Measurements from ENCODE around the gene DDX39B. TPM values are rescaled to one million over a fixed set of nuclear protein-coding genes. Genes with fewer than 3 reads are reported as not detected.

The DDX39B gene
- total and polyA plus RNA-seq, 2 of the 8 experiments (the other 6 are each of a cell fraction or from before 2014, with no cell fraction given): 780 to 1,164 TPM

GRCh38 chr6:31586599-31587281 lies 44.9 kb upstream of the DDX39B start:
- Histone ChIP-seq H3K23me2 (ENCODE audit: low read depth, low read length) (0 out of 2 replicates have a peak, but pooled peaks cover 2% of the 10 kb centered on the region), H3K36me3 (ENCODE audit: control insufficient read depth in 2 of 4, insufficient read depth in 4 of 4, low read length in 3 of 4) (no peaks in the 10 kb centered on the region), H4K5ac (ENCODE audit: insufficient read length, low read depth, low read length) (no peak overlapping the region), H2AK5ac (ENCODE audit: low read depth, low read length) (no peak overlapping the region), H4K20me1 (replicated peaks in 1 of 2; ENCODE audit: control insufficient read depth in 1 of 2, insufficient read depth in 2 of 2, low read length in 2 of 2) (no peaks in the 10 kb centered on the region), H3K79me2 (ENCODE audit: control insufficient read depth in 1 of 2, insufficient read depth in 2 of 2, low read length in 2 of 2) (no peaks in the 10 kb centered on the region), H3K14ac (ENCODE audit: insufficient read length) (no peak overlapping the region), H4K8ac (ENCODE audit: extremely low read depth, insufficient read depth, low read length) (no peak overlapping the region), H2BK5ac (ENCODE audit: low read depth, low read length) (no peak overlapping the region), H3K4me3 (ENCODE audit: extremely low read depth in 1 of 4, insufficient read depth in 2 of 4, low read depth in 3 of 4, low read length in 4 of 4) (no peak overlapping the region), H2BK20ac (ENCODE audit: low read length) (no peak overlapping the region), H3K4me1 (replicated peaks in 1 of 4; ENCODE audit: control insufficient read depth in 3 of 4, insufficient read depth in 4 of 4, low read length in 3 of 4) (peaks cover 0 to 5% (median 3%) of the 10 kb centered on the region in 4 experiments; a peak in 5 of 7 replicates), H4K91ac (replicated peaks; ENCODE audit: insufficient read length, low read length) (no peak overlapping the region), H3K9me3 (ENCODE audit: insufficient read depth in 2 of 2, low read depth in 1 of 2, low read length in 1 of 2) (no peaks in the 10 kb centered on the region), H3K79me1 (ENCODE audit: low read depth, low read length) (no peaks in the 10 kb centered on the region), H3K23ac (ENCODE audit: insufficient read length) (no peak overlapping the region), H3K4ac (replicated peaks; ENCODE audit: insufficient read length, low read depth, low read length) (no peak overlapping the region), H3K56ac (replicated peaks; ENCODE audit: insufficient read length, low read depth, low read length) (no peak overlapping the region), H3K4me2 (ENCODE audit: insufficient read depth in 1 of 2, low read depth in 2 of 2, low read length in 2 of 2) (no peak overlapping the region), H3K9ac (replicated peaks in 1 of 4; ENCODE audit: extremely low read depth in 1 of 4, low read depth in 3 of 4, low read length in 3 of 4) (no peak overlapping the region), H3K27ac (ENCODE audit: low read depth, low read length) (no peak overlapping the region), H3K27me3 (replicated peaks in 1 of 4; ENCODE audit: control insufficient read depth in 3 of 4, extremely low read depth in 1 of 4, insufficient read depth in 3 of 4, low read length in 3 of 4) (no peaks in the 10 kb centered on the region; a peak in 2 of 7 replicates), H2BK120ac (replicated peaks; ENCODE audit: low read depth, low read length) (no peak overlapping the region), H2BK15ac (ENCODE audit: low read length) (no peak overlapping the region), H2AFZ (ENCODE audit: low read length) (no peak overlapping the region), H2BK12ac (ENCODE audit: low read depth, low read length) (no peak overlapping the region), H3K18ac (ENCODE audit: extremely low read depth, low read length) (no peak overlapping the region)
- DNase-seq (ENCODE audit: low read depth in 1 of 2, low spot score in 2 of 2) (no peak), FAIRE-seq (no peak)
- TF ChIP-seq GTF2F1 (IDR thresholded peaks at IDR 0.05; ENCODE audit: borderline replicate concordance, low read depth, low read length): no peak
- TF ChIP-seq RXRA (IDR thresholded peaks at IDR 0.05; ENCODE audit: insufficient read depth, low read depth, low read length): no peak
- TF ChIP-seq HDAC2 (IDR thresholded peaks at IDR 0.05; ENCODE audit: borderline replicate concordance in 1 of 2, low read depth in 2 of 2, low read length in 2 of 2): no peak
- CTCF ChIA-PET (ENCODE audit: partially characterized antibody): interaction anchor here (0.9 to 22.0 kb wide), 14 partner anchors 5 to 71 kb away, joined by 3 to 640 read pairs (median 7); partner anchors contain the start of genes AIF1, ATP6V1G2, LST1 and LTB
- POLR2A ChIA-PET (ENCODE audit: partially characterized antibody): interaction anchor here (0.7 to 3.9 kb wide), 13 partner anchors 8 to 58 kb away, joined by 3 to 16 read pairs (median 4); partner anchors contain the start of genes ATP6V1G2, DDX39B, MCCD1 and NFKBIL1
- WGBS, 2 experiments (ENCODE audit: extremely low coverage in 1 of 2, insufficient coverage in 1 of 2, insufficient read length in 1 of 2, insufficient replicate concordance in 2 of 2, low coverage in 1 of 2, low lambda C conversion rate in 2 of 2, missing lambda C conversion rate in 1 of 2): 81% methylated on average over 9 of the region's 9 CpGs; no CpG with 5 or more reads in 1 of the 2 experiments

Data from H1 (cell line).